SKM-1 treated with dmso at 0.1 percent for 144 hours (cell line): Measurements from ENCODE around the gene TXNRD3.

Source experiments
- DNase-seq: peaks from one replicate; lab custom pipeline; 2025; ENCODE audit not compliant: unreplicated experiment; lab: John Stamatoyannopoulos, UW

TXNRD3 gene

DNA sequence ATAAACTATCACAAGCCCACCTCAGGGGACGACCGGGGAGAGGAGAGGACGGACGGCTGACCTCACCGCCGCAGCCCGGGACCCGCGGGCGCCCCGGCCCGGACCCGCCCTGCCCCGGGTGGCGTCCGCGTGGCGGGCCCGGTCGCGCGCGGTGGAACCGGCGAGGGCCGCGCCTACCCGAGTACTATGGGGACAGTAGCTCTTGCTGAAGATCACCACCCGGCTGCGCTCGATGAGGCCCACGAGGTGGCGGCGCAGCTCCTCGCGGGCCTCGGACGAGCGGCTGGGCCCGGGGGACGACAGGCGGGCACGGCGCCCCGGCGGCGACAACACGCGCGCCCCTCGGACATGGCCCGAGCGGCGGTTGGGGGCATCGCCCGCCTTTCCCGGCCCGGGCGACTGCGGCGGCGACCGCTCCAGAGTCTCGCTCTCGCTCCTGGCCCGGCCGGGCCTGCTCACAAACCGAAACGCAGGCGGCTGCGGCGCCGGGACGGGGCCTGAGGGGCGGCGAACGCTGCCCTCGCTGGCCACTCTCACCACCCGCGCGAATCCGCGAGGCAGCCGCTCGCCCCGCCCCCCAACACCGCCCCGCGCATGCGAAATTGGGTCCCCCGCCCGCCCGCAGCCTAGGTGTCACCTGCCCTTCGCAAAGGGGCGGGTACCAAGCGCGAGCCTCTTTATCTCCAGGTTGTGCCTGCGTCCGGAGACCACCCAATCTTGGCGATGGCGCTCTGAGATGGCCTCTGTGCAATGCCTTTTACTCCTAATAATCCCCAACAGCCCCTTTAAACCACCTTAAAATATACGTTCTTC, at the start of gene TXNRD3:
TSS of gene TXNRD3 (minus strand) at position 554 of the 813 bp plus-strand sequence.
- no peak for DNase-seq

DNA sequence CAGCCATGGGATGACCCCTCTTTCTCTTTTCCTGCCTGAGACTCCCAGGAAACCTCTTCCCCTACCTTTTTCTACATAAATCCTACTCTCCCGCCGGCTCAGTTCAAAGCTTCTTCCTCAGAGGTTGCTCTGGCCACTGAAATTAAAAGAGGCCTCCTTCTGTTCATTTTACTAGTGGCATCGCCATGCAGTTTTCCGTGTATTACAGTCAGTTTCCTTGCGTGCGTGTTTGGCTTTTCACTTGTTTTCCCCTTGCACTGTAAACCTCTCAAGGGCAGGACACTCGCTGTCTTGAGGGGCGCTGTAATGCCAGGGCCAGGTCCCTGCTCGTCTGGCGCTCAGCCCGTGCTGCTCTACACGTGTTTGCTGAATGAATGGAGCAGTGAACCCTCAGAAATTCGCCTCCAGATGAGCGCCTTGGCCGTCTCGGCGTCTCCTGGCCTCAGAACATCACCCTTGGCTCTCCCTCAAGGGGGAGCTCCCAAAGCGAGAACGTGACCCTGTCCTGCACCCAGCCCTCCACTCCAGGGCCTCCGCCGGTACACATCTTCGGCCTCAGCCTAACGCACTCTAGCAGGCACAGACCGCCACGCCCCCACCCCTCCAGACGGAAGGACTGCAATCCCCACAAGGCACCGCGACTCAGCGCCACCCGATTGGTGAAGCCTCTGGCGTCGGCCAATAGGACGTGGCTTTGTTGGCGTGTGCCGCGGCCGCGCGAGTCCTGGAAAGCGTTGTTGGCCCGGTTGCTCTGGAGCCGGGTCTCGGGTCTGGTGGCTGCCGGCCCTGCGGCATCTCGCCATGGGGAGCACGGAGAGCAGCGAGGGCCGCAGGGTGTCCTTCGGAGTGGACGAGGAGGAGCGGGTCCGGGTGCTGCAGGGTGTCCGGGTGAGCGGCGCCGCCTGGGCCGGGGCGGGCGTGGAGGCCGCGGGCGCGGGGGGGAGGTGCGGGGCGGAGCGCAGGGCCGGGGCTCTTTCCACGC, 48.9 kb upstream of the TXNRD3 start, which contains the start of gene CHCHD6:
TSS of gene CHCHD6 (plus strand) at position 729 of the 982 bp plus-strand sequence. CDS start at position 802, 73 bp downstream.
- DNase-seq: peak; percentile 92

GRCh38 chr3:126699011-126699410, 44.1 kb upstream of the TXNRD3 start:
- no peak for DNase-seq

GRCh38 chr3:126696701-126697267, 41.9 kb upstream of the TXNRD3 start:
- no peak for DNase-seq

- no peak for DNase-seq
These were observed 39.0 kb upstream of the TXNRD3 start for GRCh38 chr3:126693921-126694320.

GRCh38 chr3:126692858-126693257, 37.9 kb upstream of the TXNRD3 start:
- DNase-seq: no peak

GRCh38 chr3:126691765-126692164, 36.8 kb upstream of the TXNRD3 start:
- no peak for DNase-seq

DNA sequence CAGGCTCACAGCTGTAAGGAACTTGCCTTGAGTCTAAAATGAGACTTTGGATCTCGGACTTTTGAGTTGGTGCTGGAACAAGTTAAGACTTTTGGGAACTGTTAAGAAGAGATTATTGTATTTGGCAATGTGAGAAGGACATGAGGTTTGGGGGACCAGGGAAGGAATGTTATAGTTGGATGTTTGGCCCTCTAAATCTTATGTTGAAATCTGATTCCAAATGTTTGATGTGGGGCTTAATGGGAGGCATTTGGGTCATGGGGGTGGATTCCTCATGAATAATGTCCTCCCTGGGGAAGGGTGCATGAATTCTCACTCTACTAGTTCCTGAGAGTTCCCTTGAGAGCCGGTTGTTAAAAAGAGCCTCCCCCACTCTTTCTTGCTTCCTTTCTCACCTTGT, 30.6 kb upstream of the TXNRD3 start:
- no peak for DNase-seq

DNA sequence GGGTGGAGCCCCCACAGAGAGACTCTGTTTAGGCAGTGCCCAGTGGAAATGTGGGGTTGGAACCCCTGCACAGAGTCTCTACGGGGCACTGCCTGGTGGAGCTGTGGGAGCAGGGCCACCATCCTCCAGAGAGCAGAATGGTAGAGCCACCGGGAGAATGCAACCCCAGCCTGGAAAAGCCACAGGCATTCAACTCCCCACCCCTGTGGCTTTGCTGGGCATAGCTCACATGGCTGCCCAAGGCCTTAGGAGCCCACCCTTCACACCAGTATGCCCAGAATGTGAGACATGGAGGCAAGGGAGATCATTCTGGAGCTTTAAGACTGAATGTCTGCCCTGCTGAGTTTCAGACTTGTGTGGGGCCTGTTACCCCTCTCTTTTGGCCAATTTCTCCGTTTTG, 30.1 kb upstream of the TXNRD3 start:
- DNase-seq: no peak

DNA sequence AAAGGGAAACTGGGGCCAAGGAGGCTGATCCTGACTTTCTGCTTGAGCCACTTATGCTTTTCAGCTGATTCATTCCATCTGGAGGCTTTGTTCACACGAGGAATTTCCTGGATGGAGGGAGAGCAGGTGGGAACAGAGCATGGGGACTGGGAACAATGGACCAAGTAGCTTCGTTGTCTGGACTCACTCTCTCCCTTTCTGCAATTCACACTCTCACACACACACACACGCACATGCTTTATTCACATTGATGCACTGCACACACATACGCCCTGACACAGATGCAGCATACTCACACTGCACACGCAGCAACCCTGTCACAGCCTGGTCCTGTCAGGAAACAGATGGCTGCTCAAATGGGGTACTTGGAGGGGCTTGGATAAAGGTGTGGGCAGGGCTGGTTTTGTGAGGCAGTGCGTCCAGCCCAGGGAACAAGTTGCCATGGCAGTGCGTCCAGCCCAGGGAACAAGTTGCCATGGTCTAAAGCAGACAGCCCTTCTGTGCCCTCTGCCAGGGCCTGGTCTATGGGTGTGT, 29.4 kb upstream of the TXNRD3 start:
- DNase-seq: no peak

DNA sequence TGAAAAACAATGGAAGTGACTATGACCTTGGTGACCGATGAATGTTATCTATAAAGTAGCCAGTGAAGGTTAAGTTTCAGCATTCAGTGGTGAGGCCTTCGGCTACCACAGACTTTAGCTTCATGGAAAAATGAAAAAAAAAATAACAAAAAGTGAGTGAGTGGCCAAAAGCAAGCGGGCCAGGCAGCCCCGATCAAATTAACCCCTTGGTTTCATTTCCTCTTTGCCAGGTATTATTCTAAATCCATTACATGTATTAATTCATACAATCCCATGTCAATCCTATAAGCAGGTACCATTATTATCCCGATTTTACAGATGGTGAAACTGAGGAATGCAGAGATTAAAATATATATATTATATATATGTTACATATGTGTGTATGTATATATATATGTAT, 28.1 kb upstream of the TXNRD3 start:
- no peak for DNase-seq

GRCh38 chr3:126682009-126682408, 27.1 kb upstream of the TXNRD3 start:
- DNase-seq: no peak

- no peak for DNase-seq
These were observed 25.7 kb upstream of the TXNRD3 start for GRCh38 chr3:126680667-126681055.

GRCh38 chr3:126679831-126680666, 25.1 kb upstream of the TXNRD3 start:
- no peak for DNase-seq

- peak; percentile 48 for DNase-seq
These were observed 24.4 kb upstream of the TXNRD3 start for GRCh38 chr3:126679318-126679751.

DNA sequence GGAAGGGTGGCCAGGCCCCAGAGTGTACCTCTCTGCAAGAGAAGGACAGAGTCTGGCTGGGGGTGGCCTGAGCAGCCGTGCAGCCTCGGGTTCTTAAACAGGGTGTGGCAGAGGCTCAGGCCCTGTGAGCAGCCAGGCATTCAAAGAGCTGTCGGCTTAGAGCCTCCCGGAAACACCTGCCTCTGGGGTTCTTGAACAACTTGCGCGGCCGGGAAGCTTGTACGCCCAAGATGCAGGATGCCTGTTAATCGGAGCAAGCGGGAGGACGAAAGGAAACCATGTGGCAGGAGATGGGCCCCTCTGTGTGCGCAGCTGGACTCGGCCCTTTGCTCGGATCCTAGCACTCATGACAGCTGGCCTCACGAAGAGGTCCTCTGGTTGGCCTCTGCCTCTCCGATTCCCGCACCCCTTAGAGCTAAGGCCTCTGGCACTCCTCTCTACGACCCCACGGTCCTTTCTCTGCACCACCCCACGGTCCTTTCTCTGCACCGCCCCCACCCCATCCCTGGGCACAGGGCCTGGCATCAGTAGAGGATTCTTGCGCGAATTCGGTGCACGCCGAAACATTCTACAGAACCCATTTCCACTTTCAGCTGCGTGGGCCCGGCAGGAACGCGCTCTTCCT, 23.9 kb upstream of the TXNRD3 start:
- no peak for DNase-seq

DNA sequence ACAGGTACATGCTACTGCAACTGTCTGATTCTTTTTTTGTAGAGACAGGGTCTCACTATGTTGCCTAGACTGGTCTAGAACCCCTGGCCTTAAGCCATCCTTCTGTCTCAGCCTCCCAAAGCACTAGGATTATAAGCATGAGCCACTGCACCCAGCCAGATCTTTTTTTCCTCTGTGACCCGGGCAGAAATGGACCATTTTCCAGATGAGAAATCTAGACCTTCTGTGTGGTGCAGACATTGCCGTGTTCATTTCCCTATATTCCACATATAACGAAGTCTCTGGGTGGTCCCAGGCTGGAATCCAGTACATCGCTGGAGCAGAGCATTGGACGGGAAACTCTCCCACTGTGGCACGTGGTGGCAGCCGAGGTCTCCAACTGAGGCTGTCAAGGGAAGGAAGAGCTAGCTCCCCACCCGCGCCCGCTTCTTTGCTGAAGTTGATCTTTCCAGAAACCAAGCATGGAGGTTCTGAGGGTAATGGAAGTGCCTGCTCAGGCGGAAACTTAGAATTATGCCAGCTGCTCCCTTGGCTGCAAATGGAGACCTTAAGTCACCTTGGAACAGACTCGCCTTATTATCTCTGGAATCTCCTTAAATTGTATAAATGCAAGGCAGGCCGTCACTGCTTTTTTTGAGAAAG, 23.1 kb upstream of the TXNRD3 start:
- no peak for DNase-seq

DNA sequence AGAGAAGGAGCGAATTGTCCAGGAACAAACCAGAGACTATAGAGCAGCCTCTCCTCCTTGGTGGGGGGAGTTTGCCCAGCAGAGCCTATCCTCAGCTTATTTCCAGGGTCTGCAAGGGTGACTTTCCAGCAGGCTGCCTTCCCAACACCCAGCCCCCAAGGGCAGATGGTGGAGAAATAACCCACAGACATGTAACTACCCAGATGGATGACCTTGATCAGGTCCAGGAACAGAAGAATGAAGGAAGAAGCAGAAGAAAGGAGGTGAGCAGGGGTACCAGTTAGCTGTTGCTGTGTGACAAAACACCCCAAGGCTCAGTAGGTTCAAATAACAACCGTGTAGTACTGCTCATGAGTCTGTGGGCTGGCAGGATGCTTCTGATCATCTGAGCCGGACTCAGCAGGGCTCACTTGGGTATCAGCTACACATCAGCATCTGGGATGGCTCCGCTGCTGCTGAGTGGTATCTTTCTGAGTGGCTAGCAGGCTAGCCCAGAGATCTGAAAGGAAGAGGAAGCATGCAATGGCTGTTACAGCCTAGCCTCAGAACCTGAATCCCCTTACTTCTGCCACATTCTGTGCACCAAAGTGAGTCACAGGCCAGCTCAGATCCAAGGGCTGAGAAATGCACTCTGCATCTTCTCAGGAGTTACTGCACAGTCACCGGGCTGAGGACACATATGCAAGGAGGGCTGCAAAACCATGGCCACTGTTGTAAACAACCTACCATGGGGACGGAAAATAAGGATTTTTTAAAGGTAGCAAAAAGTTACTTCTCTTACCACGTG, 22.2 kb upstream of the TXNRD3 start:
- DNase-seq: no peak
